Measurements from ENCODE around the gene AKAP6.

AKAP6 gene

DNA sequence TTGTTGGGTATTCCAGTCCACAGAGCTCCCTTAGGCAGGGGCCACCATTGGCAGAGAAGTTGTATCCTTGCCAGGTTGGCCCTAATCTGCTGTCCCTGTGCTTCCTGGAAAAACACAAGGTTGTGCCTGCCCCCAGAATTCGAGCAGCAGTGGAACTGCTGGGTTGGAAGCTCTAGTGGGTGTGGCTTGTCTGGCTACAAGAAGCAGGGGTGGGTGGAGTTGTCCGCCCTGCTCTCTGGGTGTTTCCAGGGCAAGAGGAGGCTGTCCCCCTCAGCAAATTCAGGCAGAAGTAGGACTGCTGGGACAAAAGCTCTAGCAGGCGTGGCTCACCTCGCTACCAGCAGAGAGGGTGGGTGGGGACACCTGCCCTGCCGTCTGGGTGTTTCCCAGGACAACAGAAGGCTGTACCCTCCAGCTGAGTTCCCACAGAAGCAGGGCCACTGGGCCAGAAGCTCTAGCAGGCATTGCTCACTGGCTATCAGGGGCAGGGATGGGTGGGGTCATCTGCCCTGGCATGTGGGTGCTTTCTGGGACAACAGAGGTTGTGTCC is 536.8 kb downstream of the AKAP6 start:
- no peak for DNase-seq

DNA sequence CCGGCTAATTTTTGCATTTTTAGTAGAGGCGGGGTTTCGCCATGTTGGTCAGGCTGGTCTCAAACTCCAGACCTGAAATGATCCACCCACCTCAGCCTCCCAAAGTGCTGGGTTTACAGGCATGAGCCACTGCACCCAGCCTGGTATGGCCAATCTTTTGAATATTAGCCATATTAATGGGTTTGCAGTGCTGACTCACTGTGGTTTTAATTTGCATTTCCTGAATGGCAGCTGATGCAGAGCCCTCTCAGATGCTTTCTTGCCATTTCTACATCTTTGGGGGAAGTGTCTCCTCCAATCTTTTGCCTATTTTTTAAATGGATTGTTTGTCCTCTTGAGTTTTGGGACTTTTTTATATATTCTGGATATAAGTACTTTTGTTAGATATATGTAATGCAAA is 554.1 kb downstream of the AKAP6 start:
- DNase-seq: no peak
